ENCODE measurements around the gene PCP2.

- TF ChIP-seq CTCF (IDR thresholded peaks at IDR 0.05) (no peak), POLR2A (IDR thresholded peaks at IDR 0.05) (no peak)
These were observed 18.4 kb downstream of the PCP2 start for GRCh38 chr19:7614859-7615741.

Measured in adrenal gland (tissue), 5 donors.